Glutamatergic neuron (in vitro differentiated cells): Measurements from ENCODE around the gene CAMK1D. TPM values are rescaled to one million over a fixed set of nuclear protein-coding genes. Genes with fewer than 3 reads are reported as not detected.
A peak's percentile ranks its signal among the peaks of the same experiment; 100 is the strongest.

Experiments
- DNase-seq: peaks from one replicate; pipeline ENCODE4 v3.0.0; 2022
- H3K27ac Mint-ChIP-seq: one replicate; pipeline ENCODE4 v1.8.0; 2020; ENCODE audit warnings: mild to moderate bottlenecking, mixed read lengths, inconsistent platforms; ENCODE audit not compliant: unreplicated experiment
- H3K27me3 Mint-ChIP-seq: one replicate; pipeline ENCODE4 v1.8.0; 2020; ENCODE audit warnings: mild to moderate bottlenecking, moderate library complexity, mixed read lengths, inconsistent platforms; ENCODE audit not compliant: unreplicated experiment
- H3K36me3 Mint-ChIP-seq: one replicate; pipeline ENCODE4 v1.8.0; 2020; ENCODE audit warnings: mild to moderate bottlenecking, mixed read lengths, inconsistent platforms; ENCODE audit not compliant: unreplicated experiment
- H3K4me1 Mint-ChIP-seq: one replicate; pipeline ENCODE4 v1.8.0; 2020; ENCODE audit warnings: mild to moderate bottlenecking, low read depth, mixed read lengths, inconsistent platforms; ENCODE audit not compliant: unreplicated experiment
- H3K4me3 Mint-ChIP-seq: one replicate; pipeline ENCODE4 v1.8.0; 2020; ENCODE audit warnings: mild to moderate bottlenecking, mixed read lengths, inconsistent platforms; ENCODE audit not compliant: unreplicated experiment
- H3K9me3 Mint-ChIP-seq: one replicate; pipeline ENCODE4 v1.8.0; 2020; ENCODE audit warnings: mild to moderate bottlenecking, moderate library complexity, mixed read lengths, inconsistent platforms; ENCODE audit not compliant: unreplicated experiment
- microRNA-seq: library from miRNA; unstranded; fragments of <30 nt; microRNA quantifications from one replicate; pipeline ENCODE4, GENCODE V29; 2020; ENCODE audit not compliant: unreplicated experiment
- total RNA-seq: library from RNA; stranded (reverse); fragmentation: NEBNext Ultra II Directional; extraction: Animal tissue kit (Norgen Biotek cat#: 25700); gene quantifications from one replicate; pipeline ENCODE4 v1.2.1, GENCODE V29; 2021; ENCODE audit not compliant: unreplicated experiment
- TF ChIP-seq, protein P1 (sequence below): fragments of 200-600 bp; sonication (generic); IDR thresholded peaks from one replicate; pipeline ENCODE4 v1.5.0; 2021; ENCODE audit not compliant: partially characterized antibody, unreplicated experiment

CAMK1D gene
- total RNA-seq, 1 donor from 2014 or later: 29.8 TPM

DNA sequence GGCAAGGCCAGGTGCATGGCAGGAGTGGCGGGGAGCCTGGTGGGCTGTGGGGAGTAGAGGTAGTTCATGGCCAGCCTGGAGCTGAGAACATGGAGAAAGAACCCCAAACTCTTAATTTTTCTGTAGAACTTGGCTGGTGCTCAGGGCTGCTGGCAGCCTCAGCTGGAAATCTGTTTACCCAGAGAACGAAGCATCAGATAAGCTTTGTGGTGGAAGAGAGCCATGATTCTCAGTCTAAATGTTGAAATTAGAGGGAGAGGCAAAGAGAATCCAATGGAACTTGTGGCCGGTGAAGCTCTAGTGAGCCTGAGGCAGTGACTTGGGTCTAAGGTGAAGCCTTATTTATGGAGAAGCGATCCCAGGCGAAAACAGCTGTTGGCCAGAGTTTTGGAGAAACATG, 525.8 kb downstream of the CAMK1D start:
- peaks cover 1% of the 10 kb centered on the region for H3K4me1 Mint-ChIP-seq
- no peak for DNase-seq
- H3K36me3 Mint-ChIP-seq: no peaks in the 10 kb centered on the region
- H3K27ac Mint-ChIP-seq: no peak overlapping the region
- no peak overlapping the region for H3K4me3 Mint-ChIP-seq
- H3K27me3 Mint-ChIP-seq: no peaks in the 10 kb centered on the region
- H3K9me3 Mint-ChIP-seq: peaks cover 2% of the 10 kb centered on the region
- TF ChIP-seq, protein P1, sequence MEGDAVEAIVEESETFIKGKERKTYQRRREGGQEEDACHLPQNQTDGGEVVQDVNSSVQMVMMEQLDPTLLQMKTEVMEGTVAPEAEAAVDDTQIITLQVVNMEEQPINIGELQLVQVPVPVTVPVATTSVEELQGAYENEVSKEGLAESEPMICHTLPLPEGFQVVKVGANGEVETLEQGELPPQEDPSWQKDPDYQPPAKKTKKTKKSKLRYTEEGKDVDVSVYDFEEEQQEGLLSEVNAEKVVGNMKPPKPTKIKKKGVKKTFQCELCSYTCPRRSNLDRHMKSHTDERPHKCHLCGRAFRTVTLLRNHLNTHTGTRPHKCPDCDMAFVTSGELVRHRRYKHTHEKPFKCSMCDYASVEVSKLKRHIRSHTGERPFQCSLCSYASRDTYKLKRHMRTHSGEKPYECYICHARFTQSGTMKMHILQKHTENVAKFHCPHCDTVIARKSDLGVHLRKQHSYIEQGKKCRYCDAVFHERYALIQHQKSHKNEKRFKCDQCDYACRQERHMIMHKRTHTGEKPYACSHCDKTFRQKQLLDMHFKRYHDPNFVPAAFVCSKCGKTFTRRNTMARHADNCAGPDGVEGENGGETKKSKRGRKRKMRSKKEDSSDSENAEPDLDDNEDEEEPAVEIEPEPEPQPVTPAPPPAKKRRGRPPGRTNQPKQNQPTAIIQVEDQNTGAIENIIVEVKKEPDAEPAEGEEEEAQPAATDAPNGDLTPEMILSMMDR: no peak

DNA sequence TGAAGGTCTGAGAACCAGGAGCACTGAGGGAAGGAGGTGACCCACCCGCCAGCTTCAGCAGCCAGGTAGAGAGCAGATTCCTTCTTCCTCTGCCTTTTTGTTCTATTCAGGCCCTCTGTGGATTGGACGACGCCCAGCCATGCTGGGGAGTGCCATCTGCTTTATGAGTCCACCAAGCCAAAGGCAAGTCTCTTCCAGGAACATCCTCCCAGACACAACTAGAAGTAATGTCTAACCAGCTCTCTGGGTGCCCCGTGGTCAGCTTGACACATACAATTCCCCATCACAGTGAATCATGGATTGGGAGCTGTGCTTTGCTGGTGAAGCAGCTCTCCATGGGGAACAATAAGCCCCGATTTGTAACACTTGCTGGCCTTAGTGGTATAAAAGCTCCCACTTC, 526.9 kb downstream of the CAMK1D start:
- DNase-seq: no peak
- Mint-ChIP-seq H3K36me3 (no peaks in the 10 kb centered on the region), H3K4me1 (peaks cover 1% of the 10 kb centered on the region), H3K27me3 (no peaks in the 10 kb centered on the region), H3K27ac (no peak overlapping the region), H3K4me3 (no peak overlapping the region), H3K9me3 (peaks cover 2% of the 10 kb centered on the region)
- TF ChIP-seq, protein P1: no peak

DNA sequence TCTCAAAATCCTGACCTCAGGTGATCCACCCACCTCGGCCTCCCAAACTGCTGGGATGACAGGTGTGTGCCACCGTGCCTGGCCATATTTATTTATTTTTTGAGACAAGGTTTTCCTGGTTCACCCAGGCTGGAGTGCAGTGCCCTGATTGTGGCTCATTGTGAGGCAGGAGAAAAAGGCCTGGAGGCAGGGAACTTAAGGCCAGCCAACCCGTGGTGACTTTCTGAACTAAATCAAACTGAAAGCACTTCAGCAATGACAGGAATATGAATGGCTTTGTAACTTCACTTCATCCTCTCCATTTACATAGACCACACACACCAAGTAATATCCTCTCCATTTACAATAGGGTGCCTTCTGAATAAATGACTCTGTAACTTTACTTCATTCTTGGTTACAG, 527.8 kb downstream of the CAMK1D start:
- TF ChIP-seq, protein P1: no peak
- H3K4me3 Mint-ChIP-seq: no peak overlapping the region
- H3K36me3 Mint-ChIP-seq: no peaks in the 10 kb centered on the region

DNA sequence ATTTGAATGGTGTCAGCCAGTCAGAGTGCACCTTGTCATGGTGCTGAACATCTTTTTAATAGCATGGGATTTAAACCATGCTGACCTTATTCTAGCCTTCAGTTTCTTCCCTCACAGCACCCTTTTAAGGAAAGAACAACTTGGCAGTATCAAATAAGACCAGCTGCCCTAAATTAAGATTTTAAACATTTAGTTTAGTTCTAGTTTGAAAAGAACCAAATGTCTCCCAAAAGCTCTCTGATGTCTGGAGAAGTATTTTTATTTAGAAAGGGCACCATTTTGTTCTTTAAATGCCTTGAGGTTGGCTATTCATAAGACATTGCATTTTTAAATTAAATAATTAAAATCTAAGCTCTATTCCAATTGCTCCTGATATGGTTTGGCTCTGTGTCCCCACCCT, 531.1 kb downstream of the CAMK1D start:
- Mint-ChIP-seq H3K4me1 (peaks cover 1% of the 10 kb centered on the region), H3K9me3 (peaks cover 2% of the 10 kb centered on the region), H3K27ac (peak overlapping the region; percentile 33), H3K27me3 (peaks cover 7% of the 10 kb centered on the region), H3K36me3 (peaks cover 9% of the 10 kb centered on the region), H3K4me3 (peak overlapping the region; percentile 46)
- DNase-seq: no peak
- TF ChIP-seq, protein P1: no peak

More for the DNA sequence above, 527.8 kb downstream of the CAMK1D start:
- Mint-ChIP-seq H3K9me3 (peaks cover 2% of the 10 kb centered on the region), H3K27ac (no peak overlapping the region), H3K4me1 (peaks cover 1% of the 10 kb centered on the region), H3K27me3 (peaks cover under 1% of the 10 kb centered on the region)
- no peak for DNase-seq

DNA sequence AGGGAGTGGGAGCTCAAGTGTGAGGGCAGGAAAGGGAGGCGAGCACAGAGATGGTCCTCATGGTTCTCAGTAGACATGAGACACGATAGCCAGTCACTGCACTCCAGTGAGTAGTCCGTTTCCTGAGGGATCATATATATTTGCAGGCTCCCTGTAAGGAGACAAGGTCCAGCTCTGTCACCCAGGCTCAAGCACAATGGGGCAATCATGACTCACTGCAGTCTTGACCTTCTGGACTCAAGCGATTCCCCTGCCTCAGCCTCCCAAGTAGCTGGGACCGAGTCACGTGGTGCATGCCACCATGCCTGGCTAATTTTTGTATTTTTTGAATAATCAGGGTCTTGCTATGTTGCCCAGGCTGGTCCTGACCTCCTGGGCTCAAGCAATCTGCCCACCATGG, 535.5 kb downstream of the CAMK1D start:
- TF ChIP-seq, protein P1: no peak
- H3K4me1 Mint-ChIP-seq: no peaks in the 10 kb centered on the region
- no peak for DNase-seq
- peaks cover 9% of the 10 kb centered on the region for H3K27me3 Mint-ChIP-seq
- no peak overlapping the region for H3K27ac Mint-ChIP-seq
- H3K9me3 Mint-ChIP-seq: peaks cover 3% of the 10 kb centered on the region
- peaks cover 13% of the 10 kb centered on the region for H3K36me3 Mint-ChIP-seq
- H3K4me3 Mint-ChIP-seq: no peak overlapping the region

Small RNAs within 50 kb of the gene (microRNA-seq; reads per million reads assigned to microRNA genes)
- gene MIR4480 (1.1 reads per million), gene MIR4481 (not detected), gene MIR548Q (not detected)

Other genes with a start within 250 kb of the CAMK1D start
- 24.4 TPM for gene SEC61A2, start 219.9 kb upstream of the CAMK1D start, total RNA-seq
- gene NUDT5, start 153.7 kb upstream of the CAMK1D start, total RNA-seq: 53.5 TPM
- gene CDC123, start 153.4 kb upstream of the CAMK1D start, total RNA-seq: 76.0 TPM